Trophoblast cell (in vitro differentiated cells and primary cell): ENCODE results near the gene IFNL2.

Experiments
- DNase-seq, 2 donors: peaks; one replicate each; pipeline ENCODE4 v3.0.0-alpha.2; 2016
- H2AFZ ChIP-seq: 2 replicates; pipeline ENCODE4 v1.6.1; 2013; ENCODE audit warnings: low read length, moderate library complexity, mild to moderate bottlenecking; ENCODE audit not compliant: insufficient read depth, poor library complexity
- H2AK5ac ChIP-seq: 2 replicates; pipeline ENCODE4 v1.6.1; 2013; ENCODE audit warnings: mild to moderate bottlenecking, low read length
- H2BK120ac ChIP-seq: 2 replicates; pipeline ENCODE4 v1.6.1; 2013; ENCODE audit warnings: low read length, mild to moderate bottlenecking, moderate library complexity; ENCODE audit not compliant: insufficient read depth, poor library complexity
- H2BK12ac ChIP-seq: 2 replicates; pipeline ENCODE4 v1.6.1; 2013; ENCODE audit warnings: mild to moderate bottlenecking, low read length, moderate library complexity
- H2BK5ac ChIP-seq: 2 replicates; pipeline ENCODE4 v1.6.1; 2013; ENCODE audit warnings: low read length, low read depth, moderate library complexity, mild to moderate bottlenecking; ENCODE audit not compliant: poor library complexity
- H3K14ac ChIP-seq: 2 replicates; pipeline ENCODE4 v1.6.1; 2013; ENCODE audit warnings: mild to moderate bottlenecking, low read length
- H3K18ac ChIP-seq: 2 replicates; pipeline ENCODE4 v1.6.1; 2013; ENCODE audit warnings: mild to moderate bottlenecking, low read length
- H3K23ac ChIP-seq: 2 replicates; pipeline ENCODE4 v1.6.1; 2013; ENCODE audit warnings: low read length
- H3K27ac ChIP-seq: 2 replicates; pipeline ENCODE4 v1.5.1; 2013; ENCODE audit warnings: low read depth, mild to moderate bottlenecking, inconsistent platforms, low read length, moderate library complexity
- H3K27me3 ChIP-seq: 2 replicates; pipeline ENCODE4 v1.6.1; 2013; ENCODE audit warnings: inconsistent platforms, mild to moderate bottlenecking, low read length, moderate library complexity; ENCODE audit not compliant: insufficient read depth
- H3K36me3 ChIP-seq, 2 experiments: 1 replicate in 1 of 2; 2 replicates in 1 of 2; pipeline ENCODE4 v1.6.1; 2013; ENCODE audit warnings: low read length in 2 of 2, mild to moderate bottlenecking in 2 of 2, moderate library complexity in 1 of 2; ENCODE audit not compliant: insufficient read depth in 2 of 2, control insufficient read depth in 1 of 2
- H3K4ac ChIP-seq: 2 replicates; pipeline ENCODE4 v1.6.1; 2013; ENCODE audit warnings: low read depth, mild to moderate bottlenecking, low read length, moderate library complexity
- H3K4me1 ChIP-seq, 2 experiments: 1 replicate in 1 of 2; 2 replicates in 1 of 2; pipeline ENCODE4 v1.6.1; 2013; ENCODE audit warnings: low read length in 2 of 2, mild to moderate bottlenecking in 2 of 2, moderate library complexity in 1 of 2; ENCODE audit not compliant: insufficient read depth in 2 of 2, control insufficient read depth in 1 of 2
- H3K4me2 ChIP-seq: 2 replicates; pipeline ENCODE4 v1.6.1; 2013; ENCODE audit warnings: inconsistent platforms, mild to moderate bottlenecking, low read length, moderate library complexity
- H3K4me3 ChIP-seq: 2 replicates; pipeline ENCODE4 v1.5.1; 2013; ENCODE audit warnings: mild to moderate bottlenecking, low read depth, low read length, inconsistent platforms
- H3K79me1 ChIP-seq: one replicate; pipeline ENCODE4 v1.6.1; 2013; ENCODE audit warnings: low read length
- H3K79me2 ChIP-seq: 2 replicates; pipeline ENCODE4 v1.6.1; 2013; ENCODE audit warnings: low read length, mild to moderate bottlenecking; ENCODE audit not compliant: control insufficient read depth, insufficient read depth, poor library complexity
- H3K9ac ChIP-seq: 2 replicates; pipeline ENCODE4 v1.6.1; 2013; ENCODE audit warnings: mild to moderate bottlenecking, low read length
- H3K9me3 ChIP-seq: 2 replicates; pipeline ENCODE4 v1.6.1; 2013; ENCODE audit warnings: low read depth, mild to moderate bottlenecking, control low read depth, inconsistent platforms, low read length; ENCODE audit not compliant: insufficient read depth
- H4K12ac ChIP-seq: 2 replicates; pipeline ENCODE4 v1.6.1; 2013; ENCODE audit warnings: low read depth, mild to moderate bottlenecking, low read length, moderate library complexity
- H4K8ac ChIP-seq: 2 replicates; pipeline ENCODE4 v1.6.1; 2013; ENCODE audit warnings: low read depth, mild to moderate bottlenecking, low read length, moderate library complexity
- H4K91ac ChIP-seq: one replicate; pipeline ENCODE4 v1.6.1; 2013; ENCODE audit warnings: low read depth, mild to moderate bottlenecking, low read length, moderate library complexity
- WGBS: extraction: QIAGEN DNeasy Blood & Tissue Kit; methylation state at CpG from one replicate; pipeline ENCODE4 v1.1.7; 2013; ENCODE audit warnings: missing lambda C conversion rate; ENCODE audit not compliant: insufficient read length, insufficient coverage; ENCODE audit errors: extremely low coverage; 5-methylcytosine and 5-hydroxymethylcytosine counted together

Gene IFNL2

DNA sequence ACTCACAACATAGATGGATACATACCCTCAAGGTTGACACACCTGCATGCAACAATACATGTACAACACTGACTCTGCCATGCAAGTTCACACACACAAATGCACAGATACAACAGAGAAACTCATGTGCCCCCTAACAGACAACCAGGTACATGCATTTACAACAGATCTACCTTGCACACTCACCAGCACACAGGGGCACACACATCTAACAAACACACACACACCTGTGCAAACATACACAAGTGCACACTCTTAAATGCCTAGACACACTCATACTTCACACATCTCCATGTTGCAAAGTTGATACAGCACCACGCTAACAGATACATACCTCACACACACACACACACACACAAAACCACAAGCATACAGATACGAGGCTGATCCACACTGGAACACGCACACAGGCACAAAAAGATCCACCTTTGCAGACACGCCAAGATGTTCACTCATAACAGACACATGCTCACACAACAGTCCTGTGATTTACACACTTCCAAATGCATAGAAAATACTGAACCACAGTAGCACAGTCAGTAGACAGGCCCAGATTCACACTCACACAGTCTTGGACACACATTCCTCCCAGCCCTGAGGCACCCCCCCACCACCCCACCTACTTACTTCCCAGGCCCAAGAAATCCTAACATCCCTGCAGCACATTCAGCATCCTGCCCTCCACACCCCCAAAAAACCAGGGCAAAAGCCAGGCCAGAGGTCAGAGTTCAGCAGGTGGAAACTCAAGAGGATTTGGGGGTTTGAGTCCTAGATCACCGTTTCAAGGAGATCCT, 51.1 kb downstream of the IFNL2 start:
- Histone ChIP-seq H2BK12ac (no peak overlapping the region), H4K91ac (no peak overlapping the region), H3K4me2 (no peak overlapping the region), H2AFZ (no peak overlapping the region), H2BK5ac (no peak overlapping the region), H3K23ac (peak overlapping the region; percentile 78), H3K79me2 (no peaks in the 10 kb centered on the region), H3K9ac (no peak overlapping the region), H3K79me1 (no peaks in the 10 kb centered on the region), H3K9me3 (peaks cover 6% of the 10 kb centered on the region), H3K27me3 (peaks cover 23% of the 10 kb centered on the region), H4K12ac (no peak overlapping the region), H2BK120ac (no peak overlapping the region), H3K27ac (no peak overlapping the region), H4K8ac (no peak overlapping the region), H3K18ac (no peak overlapping the region), H3K4me1 (peaks cover 6% of the 10 kb centered on the region in 2 experiments), H2AK5ac (no peak overlapping the region), H3K36me3 (no peaks in the 10 kb centered on the region), H3K14ac (no peak overlapping the region), H3K4ac (no peak overlapping the region), H3K4me3 (no peak overlapping the region)
- WGBS, result no CpG with 5 or more reads among the region's 5 CpGs
- DNase-seq, result no peak
